NCI-H226 (cell line): Measurements from ENCODE around the gene DOCK3.
A peak's percentile ranks its signal among the peaks of the same experiment; 100 is the strongest.
"Not testable (repeated sequence)": the region's sequence is repeated elsewhere in the genome, so short reads cannot be mapped to it uniquely, and the experiment has no call there.

Experiments
- DNase-seq: peaks from one replicate; pipeline ENCODE4 v3.0.0-alpha.2; 2015

Gene DOCK3

DNA sequence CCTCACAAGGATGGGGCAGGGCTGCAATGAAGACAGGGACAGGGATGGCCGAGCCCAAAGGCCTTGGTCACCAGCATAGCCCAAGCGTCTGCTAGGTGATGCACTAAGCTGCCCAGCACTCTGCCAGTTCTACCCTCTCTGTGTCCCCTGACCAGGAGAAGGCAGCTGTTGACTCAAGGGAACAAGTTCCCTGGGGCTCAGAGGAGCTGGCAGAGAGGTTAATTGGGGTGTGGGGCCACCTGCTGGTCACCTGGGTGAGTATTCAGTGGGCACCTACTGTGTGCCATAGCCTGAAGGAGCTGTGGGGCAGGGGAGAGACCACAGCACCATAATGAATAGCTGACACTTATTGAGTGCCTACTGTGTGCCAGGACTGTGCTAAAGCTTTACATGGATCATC, 22.0 kb upstream of the DOCK3 start:
- no peak for DNase-seq

DNA sequence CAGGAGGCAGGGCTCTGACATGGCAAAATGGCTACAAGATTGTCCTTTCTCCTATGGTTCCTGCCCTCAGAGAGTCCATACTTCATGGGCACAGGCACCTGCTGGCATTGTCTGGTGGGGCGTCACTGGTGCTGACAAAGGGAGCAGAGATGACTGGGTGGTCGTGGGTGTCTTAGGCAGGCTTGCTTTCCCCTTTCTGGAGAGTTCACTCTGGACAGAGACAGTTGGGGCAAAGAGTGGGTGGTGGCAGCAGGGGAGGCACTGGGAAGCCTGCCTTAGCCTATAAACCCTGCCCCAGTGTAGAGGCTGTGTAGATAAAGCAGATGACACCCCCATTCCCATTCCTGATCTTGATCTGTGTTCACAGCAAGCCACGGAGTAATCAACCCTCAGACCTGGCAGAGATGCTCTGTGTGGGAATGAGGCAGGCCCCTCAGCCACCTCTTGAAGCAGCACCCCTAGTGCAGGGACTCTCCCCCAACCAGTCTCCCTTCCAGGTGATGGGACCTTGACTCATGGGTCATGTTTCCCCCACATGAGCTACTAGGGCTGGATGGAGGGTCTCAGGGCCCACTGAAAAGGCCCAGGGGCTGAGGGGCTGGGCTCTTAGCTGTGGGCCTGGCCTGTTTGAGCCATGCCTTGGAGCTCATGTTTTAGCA, 20.7 kb upstream of the DOCK3 start:
- DNase-seq, result no peak

DNA sequence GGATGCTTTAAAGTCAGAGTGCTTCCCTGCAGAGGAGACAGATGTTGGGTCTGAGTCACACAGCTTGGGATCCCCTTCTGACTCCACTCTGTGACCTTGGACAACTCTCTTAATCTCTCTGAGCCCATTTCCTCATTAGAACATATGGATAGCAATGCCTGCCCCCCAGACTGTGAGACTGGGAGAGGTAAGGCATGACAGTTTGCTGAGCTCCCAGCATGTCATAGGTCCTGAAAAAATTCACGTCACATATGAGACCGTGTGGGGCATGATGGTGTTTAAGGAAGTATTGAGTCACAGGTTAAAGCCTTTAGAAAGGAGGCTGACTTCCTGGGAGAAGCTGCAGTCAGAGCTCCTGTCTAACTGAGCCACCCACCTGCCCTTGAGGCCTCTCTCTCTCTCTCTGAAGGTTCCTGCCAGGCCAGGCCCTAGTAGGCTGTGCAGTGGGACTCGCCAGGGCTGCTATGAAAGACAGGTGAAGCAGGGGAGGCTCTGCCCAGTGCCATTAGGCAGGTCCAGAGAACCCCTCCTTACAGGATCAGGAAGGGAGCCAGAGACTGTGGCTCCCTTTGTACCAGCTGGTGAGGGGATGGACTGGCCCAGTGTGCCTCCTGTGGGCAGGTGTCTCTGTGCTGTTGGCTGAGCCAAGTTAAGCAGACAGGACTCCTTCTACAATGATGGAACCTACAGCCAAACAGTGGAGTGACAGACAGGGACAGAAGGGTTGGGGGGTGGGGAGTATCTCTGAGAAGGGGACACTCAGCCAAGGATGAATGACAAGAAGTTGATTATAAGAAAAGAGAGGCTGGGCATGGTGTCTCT, 19.5 kb upstream of the DOCK3 start:
- no peak for DNase-seq

DNA sequence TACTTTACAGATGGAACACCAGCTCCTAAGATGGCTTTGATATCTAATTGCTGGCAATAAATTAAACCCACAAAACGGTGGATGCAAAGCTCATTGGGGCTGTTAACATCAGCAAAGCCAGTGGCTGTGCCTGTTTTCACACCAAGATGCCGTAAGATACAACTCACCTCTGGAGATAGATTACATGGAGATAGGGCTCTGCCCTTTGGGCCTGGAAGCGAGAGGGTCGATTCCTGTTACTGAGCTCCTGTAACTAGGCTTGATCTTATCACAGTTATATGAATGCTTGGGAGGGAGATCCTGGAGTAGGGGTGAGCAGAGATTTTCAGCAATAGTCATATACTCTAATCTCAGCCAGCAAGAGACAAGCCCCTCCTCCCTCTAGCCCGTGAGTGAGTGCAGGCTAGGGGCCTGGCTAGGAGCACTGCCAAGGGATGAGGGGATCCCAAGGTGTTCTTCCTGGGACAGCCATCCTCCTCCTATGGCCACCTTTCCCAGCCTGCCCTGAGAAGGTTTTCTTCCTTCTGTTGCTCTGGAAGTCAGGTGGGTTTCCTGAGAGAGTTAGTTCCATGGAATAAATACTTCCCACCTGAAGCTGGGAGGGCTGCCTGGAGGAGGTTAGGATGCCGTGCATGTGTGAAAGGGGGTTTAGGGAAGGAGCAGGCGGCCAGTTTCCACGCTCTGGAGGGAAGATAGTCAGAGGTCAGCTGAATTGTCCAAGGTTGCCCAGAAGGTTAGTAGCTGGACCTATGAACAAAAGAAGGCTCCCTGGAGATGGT, 18.1 kb upstream of the DOCK3 start:
- DNase-seq, result no peak

DNA sequence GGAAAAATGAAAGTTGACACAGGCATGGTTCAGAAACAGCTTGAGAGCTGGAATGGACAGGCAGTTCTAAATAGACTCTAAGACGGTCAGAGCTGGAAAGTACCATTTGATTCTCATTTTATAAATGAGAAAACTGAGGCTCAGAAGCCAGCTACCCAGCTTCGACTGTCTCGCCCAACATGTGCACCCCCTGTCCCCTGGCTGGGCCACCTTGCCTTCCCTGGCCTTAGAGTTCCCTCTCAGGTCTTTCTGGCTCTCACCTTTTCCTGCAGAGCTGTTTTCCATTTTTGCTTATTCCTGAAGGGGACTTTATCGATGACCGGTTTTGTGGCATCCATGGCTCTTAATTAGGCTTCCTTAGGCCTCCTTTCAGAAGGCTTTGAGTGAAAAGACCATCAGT, 17.3 kb upstream of the DOCK3 start:
- DNase-seq, result no peak

DNA sequence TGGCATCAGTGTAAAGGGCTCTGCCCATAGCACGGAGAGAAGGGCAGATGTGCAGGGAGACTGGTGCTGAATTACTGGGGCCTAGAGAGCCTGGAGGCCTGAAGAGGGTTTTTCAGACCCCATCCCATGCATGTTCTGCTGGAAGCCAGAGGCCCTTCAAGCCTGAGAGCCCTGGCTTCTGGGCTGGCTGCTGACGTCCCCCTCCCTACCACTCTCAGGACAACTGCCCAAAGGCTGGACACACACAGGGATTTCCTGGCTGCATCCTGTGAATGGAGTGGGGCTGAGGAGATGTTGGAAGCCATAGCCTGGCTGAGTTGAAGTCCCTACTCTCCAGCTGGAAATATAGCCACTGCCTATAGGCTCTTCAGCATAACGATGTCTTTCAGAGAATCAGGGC, 16.9 kb upstream of the DOCK3 start:
- no peak for DNase-seq

DNA sequence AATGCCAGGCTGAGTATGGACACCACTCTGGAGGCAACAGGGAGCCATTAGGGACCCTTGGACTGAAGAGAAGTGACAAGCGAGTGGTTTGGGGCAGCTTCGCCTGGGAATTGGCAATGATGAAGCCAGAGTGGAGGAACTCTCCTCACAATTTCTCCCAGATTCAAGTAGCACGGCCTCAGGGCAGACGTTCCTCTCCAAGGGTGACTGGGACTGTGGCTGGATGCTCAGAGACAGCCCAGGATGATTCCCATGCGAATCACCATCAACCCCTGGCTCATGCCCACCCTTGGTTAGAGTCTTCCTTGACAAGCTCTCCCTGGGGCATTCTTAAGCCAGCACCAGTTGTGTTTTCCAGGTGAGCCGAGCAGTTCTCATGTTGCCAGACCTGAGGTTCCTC, 16.3 kb upstream of the DOCK3 start:
- no peak for DNase-seq

DNA sequence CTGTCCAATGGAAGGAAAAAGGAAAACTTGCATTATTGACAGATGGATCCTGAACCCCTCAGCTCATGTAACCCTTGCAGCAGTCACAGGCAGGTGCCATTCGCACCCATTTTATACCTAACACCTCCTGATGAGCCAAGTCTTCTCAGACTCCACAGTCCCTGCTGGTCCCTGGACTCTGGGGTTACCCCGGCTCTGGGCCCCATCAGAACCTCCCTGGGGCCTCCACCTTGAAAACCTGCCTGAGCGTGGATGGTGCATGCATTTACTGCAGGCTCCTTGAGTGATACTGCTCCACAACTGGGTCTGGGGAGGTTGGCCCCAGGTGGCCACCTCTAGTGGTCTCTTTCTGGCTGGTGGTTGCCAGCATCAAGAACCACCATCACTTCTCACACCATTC, 15.9 kb upstream of the DOCK3 start:
- DNase-seq, result no peak

DNA sequence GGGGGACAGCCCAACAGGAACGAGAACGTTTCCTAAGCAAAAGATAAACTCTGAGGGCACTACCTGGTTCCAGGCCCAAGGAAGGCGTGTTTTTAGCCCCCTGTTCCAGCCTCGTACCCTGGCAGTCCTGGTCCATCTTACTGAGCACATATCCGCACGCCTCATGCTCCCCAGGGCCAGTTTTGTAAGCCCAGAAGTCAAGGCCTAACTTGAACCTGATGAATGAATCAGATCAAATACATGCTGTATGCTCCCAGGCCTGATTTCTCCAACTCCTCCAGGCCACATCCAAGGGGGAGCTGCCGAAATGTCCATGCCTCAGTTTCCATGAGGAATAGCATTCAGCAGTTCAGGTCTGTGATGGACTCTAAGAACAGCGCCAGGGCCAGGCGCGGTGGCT, 14.3 kb upstream of the DOCK3 start:
- no peak for DNase-seq

DNA sequence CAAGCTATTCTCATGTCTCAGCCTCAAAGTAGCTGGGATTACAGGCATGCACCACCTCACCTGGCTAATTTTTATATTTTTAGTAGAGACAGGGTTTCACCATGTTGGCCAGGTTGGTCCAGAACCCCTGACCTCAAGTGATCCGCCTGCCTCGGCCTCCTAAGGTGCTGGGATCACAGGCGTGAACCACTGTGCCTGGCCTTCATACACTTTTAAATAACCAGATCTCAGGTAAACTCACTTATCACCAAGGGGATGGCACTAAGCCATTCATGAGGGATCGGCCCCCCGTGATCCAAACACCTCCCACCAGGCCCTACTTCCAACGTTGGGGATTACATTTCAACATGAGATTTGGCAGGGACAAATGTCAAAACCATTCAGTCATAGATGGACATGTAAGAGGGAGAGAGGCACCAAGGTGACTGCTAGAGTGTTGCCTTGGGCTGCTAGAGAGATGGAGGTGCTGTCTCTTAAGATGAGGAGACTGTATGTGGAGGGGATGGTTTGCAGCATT, 13.3 kb upstream of the DOCK3 start:
- DNase-seq, result no peak

DNA sequence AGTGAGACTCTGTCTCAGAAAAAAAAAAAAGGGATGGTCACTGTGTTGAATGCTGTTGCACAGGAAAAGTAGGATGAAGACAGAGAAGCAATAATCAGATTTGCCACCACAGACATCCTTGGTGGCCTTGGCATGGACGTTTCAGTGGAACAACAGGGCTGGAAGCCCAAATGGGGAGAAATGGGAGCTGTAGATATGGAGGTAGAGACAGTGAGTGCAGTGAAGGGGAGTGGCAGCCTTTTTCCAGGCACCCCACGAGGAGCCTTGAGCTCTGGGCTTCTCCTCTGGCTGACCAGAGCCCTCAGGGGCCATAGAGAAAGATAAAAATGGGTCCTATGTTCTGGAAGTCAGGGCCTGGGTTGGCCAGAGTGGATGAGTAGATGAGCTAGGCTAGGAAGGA, 12.3 kb upstream of the DOCK3 start:
- DNase-seq, result no peak

DNA sequence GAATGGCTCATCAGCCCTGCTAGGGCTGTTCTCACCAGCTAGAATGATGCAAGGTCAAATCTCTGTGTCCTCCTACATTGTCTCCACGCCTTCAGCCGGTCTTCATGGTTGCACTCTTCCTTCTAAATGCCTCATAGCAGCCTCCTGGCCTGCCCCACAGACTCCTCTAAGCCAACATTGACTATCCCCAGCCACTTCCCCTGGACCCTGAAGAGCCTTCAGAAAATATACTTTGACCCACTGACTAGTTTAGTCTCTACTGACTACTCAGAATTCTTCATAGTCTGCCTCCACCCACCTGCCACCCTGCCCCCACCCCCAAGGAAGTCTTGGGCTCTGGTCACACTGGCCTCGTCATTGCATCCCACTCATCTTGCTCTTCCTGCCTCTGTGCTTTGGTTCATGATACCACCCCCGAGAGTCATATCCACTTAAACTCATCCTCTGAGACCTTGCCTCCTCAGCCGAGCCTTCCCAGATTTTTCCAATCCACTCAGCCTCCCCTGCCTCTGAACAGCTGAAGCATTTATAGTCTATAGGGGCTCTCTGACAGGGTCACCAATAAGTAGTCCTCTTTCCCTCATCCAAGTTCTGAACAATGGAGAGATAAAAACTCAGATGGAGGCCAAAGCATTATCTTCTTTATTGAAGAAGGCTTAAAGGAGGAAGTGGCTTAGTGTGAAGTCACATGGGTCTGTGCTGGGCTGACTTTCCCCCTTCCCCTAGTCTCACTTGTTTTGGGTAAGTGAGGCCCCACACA, 9.5 kb upstream of the DOCK3 start:
- DNase-seq, result no peak

DNA sequence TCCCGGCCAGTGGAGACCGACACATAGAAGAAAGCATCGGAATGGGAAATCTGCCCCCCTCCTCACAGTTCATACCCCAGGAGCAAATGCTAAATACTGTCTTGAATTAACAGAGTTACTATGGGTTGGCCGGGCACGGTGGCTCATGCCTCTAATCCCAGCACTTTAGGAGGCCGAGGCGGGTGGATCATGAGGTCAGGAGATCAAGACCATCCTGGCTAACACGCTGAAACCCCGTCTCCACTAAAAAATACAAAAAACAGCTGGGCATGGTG, 8.9 kb upstream of the DOCK3 start:
- not testable (repeated sequence) for DNase-seq

DNA sequence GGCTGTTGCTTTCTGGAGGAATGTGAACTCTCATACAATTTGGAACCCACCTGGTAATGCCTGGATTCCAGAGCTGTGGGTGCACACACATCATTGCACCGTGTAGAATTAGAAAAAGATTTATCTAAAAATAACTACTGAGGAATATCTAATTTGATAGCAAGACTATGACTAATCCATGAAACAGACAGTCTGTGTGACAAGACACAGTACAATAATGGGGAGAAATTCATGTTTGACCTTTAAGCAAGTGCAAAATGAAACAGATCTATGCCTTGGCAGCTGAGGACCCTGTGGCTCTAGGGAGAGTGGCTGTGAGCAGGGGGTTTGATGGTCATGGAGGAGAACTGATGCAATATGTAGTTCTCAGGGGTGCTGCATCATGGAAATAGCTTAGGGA, 7.9 kb upstream of the DOCK3 start:
- no peak for DNase-seq

DNA sequence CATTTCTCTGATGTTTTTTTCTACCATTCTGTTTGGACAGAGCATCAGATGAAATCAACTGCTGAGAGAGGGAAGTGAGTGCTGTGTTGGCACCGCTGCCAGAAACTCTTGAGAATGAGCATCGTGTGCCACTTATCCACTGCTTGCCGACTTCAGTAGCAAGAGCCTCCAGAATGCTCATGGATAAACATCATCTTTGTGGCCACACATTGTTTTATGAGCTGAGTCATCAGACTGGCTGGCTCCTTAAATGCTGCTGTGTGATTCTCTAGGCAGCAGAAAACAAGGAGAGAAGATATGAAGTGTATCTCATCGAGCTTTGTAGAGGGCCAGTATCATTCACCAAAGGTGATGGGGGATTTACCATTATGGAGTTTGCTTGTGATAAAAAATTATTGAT, 3.4 kb upstream of the DOCK3 start:
- DNase-seq, result peak; percentile 43

DNA sequence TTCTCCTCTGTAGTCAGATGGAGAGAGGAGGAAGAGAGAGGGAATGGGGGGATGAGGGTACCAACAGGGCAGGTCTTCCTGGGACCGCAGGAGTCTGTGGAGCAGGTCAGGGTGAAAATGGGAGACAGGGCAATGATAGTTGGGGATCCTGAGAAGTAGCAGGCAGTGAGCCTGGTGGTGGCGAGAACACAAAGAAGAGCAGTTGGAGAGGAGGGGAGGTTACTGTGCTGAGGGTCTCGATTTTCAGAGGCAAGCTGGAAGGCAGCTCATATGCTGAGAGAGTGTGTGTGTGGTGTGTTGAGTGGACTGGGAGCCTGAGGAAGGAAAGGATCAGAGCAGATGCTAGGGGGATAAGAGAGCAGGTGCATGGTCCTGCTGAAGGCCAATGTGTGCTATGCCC, 2.1 kb upstream of the DOCK3 start:
- no peak for DNase-seq

DNA sequence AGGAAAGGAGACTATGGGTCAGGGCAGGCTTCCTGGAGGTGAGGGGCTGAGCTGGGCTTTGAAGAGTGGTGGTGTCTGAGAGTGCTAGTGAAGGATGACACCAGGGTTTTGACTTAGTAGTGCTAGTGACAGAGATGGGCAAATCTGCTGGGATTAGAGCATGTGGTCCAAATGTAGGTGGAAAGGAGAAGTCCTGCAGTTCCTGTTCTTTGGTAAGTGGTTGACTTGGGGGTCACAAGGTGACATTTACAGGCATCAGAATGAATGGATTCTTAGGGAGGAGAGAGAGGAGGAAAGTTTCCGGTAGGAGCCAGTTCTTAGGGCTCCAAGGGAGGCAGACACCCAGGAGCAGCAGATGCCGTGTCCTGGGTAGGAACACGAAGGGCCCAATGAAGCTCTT, 796 bp upstream of the DOCK3 start:
- DNase-seq, result no peak

DNA sequence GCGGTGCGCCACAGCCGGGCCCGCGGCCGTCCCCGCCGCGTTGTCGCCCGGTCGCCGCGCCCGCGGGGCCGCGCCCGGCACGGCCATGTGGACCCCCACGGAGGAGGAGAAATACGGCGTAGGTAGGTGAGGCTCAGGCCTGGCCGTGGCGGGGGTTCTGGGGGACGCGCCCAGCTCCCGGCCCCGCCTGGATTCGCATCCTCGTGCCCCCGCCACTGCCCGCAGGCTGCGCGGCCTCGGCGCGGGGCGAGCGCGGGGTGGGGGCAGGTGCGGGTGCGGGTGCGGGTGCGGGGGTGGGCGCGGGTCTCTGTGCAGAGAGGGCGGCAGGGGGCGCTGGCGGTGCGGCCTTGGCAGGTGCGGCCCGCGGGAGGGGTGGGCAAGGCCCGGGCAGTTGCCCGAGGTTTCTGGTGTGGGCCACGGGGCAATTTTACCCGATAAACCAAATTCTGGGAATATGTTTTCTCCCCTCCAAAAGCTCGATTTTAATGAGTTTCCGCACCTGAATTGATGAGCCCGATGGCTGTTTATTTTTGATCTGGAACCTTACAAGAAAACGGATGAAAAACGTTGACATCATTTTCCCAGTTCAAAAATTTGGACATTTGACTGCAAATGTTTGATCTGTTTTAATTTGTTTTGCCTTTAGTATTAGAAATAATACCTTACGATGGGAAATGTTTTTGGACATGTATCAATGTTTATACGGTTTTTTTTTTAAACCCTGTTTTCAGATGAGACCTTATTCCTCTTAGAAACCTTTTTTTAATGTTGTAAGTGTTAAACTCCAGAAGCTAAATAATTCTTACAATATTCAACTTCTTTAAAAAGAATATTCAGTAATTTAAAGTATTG, 678 bp downstream of the DOCK3 start:
- DNase-seq, result no peak

DNA sequence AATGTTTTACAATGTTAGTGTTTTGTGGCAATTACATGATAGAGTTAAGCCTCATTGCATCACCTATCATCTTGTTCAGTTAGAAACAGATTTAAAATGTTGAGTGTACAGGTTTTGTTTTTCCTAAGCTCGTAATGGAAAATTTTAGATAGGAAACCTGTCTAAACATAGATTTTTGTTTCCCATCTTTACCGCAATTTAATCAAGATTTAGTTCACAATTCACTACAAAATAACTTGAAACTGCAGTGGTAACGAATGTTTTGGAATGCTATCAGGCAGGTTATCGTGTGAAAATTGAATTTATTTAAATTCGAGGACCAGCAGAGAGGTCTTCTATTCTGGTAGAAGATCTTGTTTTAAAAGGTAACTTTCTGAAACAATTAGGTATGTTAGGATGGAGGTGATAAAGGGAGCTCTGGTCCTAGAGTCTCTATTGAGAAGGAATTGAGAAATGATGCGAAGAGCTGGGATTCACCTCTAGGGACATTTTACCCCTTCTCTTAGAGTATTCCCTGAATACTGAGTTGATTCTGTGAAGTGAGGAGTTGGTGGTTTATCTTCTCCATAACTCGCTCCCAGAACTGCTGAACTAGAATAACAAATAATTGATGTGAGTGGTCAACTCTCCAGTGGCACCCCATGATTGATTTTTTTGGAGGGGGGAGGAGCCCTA, 1.4 kb downstream of the DOCK3 start:
- no peak for DNase-seq

DNA sequence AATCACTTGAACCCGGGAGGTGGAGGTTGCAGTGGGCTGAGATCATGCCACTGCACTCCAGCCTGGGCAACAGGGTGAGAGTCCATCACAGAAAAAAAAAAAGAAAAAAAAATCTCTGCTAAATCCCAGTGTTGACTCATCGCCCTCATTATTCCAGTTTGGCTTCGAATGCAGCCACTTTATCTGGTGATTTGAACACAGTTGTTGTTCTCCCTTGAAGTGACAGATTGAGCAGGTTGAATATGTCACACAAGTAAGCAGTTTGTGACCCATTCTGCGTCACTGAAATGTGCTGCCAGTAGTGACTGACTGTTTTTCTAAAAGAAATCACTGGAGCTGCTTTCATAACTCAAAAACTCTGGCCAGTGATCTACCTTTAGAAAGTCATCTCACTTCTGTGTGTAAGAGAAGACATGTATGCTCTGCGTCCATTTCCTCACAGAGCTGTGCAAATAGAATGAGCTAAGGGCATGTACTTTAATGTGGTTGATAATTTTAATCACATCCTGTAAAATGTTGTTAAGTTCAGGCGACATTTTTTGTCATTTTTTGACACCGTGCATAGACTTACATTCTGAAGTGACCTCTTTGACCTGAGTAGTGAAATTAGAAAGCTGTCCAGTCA, 12.5 kb downstream of the DOCK3 start:
- no peak for DNase-seq

DNA sequence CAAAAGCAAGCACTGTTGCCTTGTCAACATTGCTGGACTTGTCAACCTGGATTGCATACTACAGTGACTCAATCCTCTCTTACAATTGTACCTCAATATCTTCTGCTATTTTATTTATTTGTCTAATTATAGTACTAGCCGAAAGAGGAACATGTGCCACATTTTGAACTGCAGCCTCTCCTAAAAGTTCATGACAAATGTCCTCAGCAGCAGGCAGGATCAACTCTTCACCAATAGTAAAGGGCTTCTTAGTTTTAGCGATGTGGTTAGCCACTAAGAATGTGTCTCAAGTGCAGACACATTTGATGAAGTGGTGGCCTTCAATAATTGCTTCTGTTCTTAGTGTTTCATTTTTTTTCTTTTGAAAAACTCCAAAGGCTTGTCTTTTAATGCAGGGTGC, 13.2 kb downstream of the DOCK3 start:
- no peak for DNase-seq
